Mesenchymal stem cell (in vitro differentiated cells and primary cell): Measurements from ENCODE around the gene EGR4.

Source experiments
- DNase-seq: peaks from one replicate; pipeline ENCODE4 v3.0.0-alpha.2; 2013
- H2AFZ ChIP-seq: one replicate; pipeline ENCODE4 v1.6.1; 2013; ENCODE audit warnings: low read depth, mild to moderate bottlenecking, control low read depth, inconsistent platforms, low read length, moderate library complexity
- H2AK5ac ChIP-seq: 2 replicates; pipeline ENCODE4 v1.6.1; 2013; ENCODE audit warnings: low read length, moderate library complexity, mild to moderate bottlenecking, inconsistent platforms; ENCODE audit not compliant: severe bottlenecking
- H2BK120ac ChIP-seq: one replicate; pipeline ENCODE4 v1.6.1; 2013; ENCODE audit warnings: low read depth, mild to moderate bottlenecking, inconsistent platforms, low read length, moderate library complexity
- H2BK12ac ChIP-seq, 2 experiments: one replicate each; pipeline ENCODE4 v1.6.1; 2013; ENCODE audit warnings: inconsistent platforms in 2 of 2, low read length in 2 of 2, mild to moderate bottlenecking in 2 of 2, moderate library complexity in 2 of 2, control low read depth in 1 of 2
- H2BK15ac ChIP-seq: one replicate; pipeline ENCODE4 v1.6.1; 2013; ENCODE audit warnings: mild to moderate bottlenecking, low read depth, inconsistent platforms; ENCODE audit not compliant: poor library complexity, severe bottlenecking
- H2BK5ac ChIP-seq: 2 replicates; pipeline ENCODE4 v1.6.1; 2013; ENCODE audit warnings: low read depth, mild to moderate bottlenecking, low read length, control low read depth, inconsistent platforms; ENCODE audit not compliant: poor library complexity, severe bottlenecking
- H3K14ac ChIP-seq, 2 experiments: one replicate each; pipeline ENCODE4 v1.6.1; 2013; ENCODE audit warnings: inconsistent platforms in 2 of 2, low read length in 2 of 2, control low read depth in 1 of 2, mild to moderate bottlenecking in 1 of 2, moderate library complexity in 1 of 2
- H3K18ac ChIP-seq, 2 experiments: one replicate each; pipeline ENCODE4 v1.6.1; 2013; ENCODE audit warnings: inconsistent platforms in 2 of 2, low read length in 2 of 2, control low read depth in 1 of 2, low read depth in 1 of 2, mild to moderate bottlenecking in 1 of 2
- H3K23ac ChIP-seq, 2 experiments: one replicate each; pipeline ENCODE4 v1.6.1; 2013; ENCODE audit warnings: inconsistent platforms in 2 of 2, low read length in 2 of 2, mild to moderate bottlenecking in 2 of 2, moderate library complexity in 2 of 2, control low read depth in 1 of 2
- H3K27ac ChIP-seq: 2 replicates; pipeline ENCODE4 v1.5.1; 2013; ENCODE audit warnings: mild to moderate bottlenecking, moderate library complexity, low read length, control low read depth, inconsistent platforms; ENCODE audit not compliant: poor library complexity, severe bottlenecking
- H3K27me3 ChIP-seq, 2 experiments: 2 replicates each; pipeline versions ENCODE4 v1.6.1 to v1.7.0; 2013; ENCODE audit warnings: low read length in 2 of 2, mild to moderate bottlenecking in 2 of 2, moderate library complexity in 2 of 2, control low read depth in 1 of 2, inconsistent platforms in 1 of 2; ENCODE audit not compliant: control insufficient read depth in 1 of 2, insufficient read depth in 1 of 2
- H3K36me3 ChIP-seq, 2 experiments: 2 replicates each; pipeline versions ENCODE4 v1.6.1 to v1.7.0; 2013; ENCODE audit warnings: low read length in 2 of 2, control low read depth in 1 of 2, inconsistent platforms in 1 of 2, low read depth in 1 of 2, mild to moderate bottlenecking in 1 of 2; ENCODE audit not compliant: insufficient read depth in 2 of 2, control insufficient read depth in 1 of 2
- H3K4ac ChIP-seq, 2 experiments: one replicate each; pipeline ENCODE4 v1.6.1; 2013; ENCODE audit warnings: inconsistent platforms in 2 of 2, low read length in 2 of 2, mild to moderate bottlenecking in 2 of 2, moderate library complexity in 2 of 2, control low read depth in 1 of 2, low read depth in 1 of 2
- H3K4me1 ChIP-seq: 2 replicates; pipeline ENCODE4 v1.6.1; 2013; ENCODE audit warnings: low read depth, low read length, control low read depth; ENCODE audit not compliant: control insufficient read depth, insufficient read depth
- H3K4me2 ChIP-seq: 2 replicates; pipeline ENCODE4 v1.6.1; 2013; ENCODE audit warnings: low read length, mild to moderate bottlenecking, inconsistent platforms; ENCODE audit not compliant: poor library complexity, severe bottlenecking
- H3K4me3 ChIP-seq, 2 experiments: 2 replicates each; pipeline versions ENCODE4 v1.5.1 to v1.7.0; 2013; ENCODE audit warnings: low read length in 2 of 2, mild to moderate bottlenecking in 2 of 2, control low read depth in 1 of 2, low read depth in 1 of 2; ENCODE audit not compliant: insufficient read depth in 1 of 2
- H3K79me1 ChIP-seq: replicated peaks from 2 replicates; pipeline ENCODE4 v1.6.1; 2013; ENCODE audit warnings: mild to moderate bottlenecking, control low read depth, low read length, inconsistent platforms; ENCODE audit not compliant: poor library complexity, severe bottlenecking
- H3K9ac ChIP-seq: 2 replicates; pipeline ENCODE4 v1.7.0; 2013; ENCODE audit warnings: mild to moderate bottlenecking, low read length, moderate library complexity
- H3K9me3 ChIP-seq: 2 replicates; pipeline ENCODE4 v1.7.0; 2013; ENCODE audit warnings: mild to moderate bottlenecking, low read length; ENCODE audit not compliant: control insufficient read depth
- H4K8ac ChIP-seq: one replicate; pipeline ENCODE4 v1.6.1; 2013; ENCODE audit warnings: inconsistent platforms, mild to moderate bottlenecking, low read length, moderate library complexity
- H4K91ac ChIP-seq: one replicate; pipeline ENCODE4 v1.6.1; 2013; ENCODE audit warnings: mild to moderate bottlenecking, low read length, inconsistent platforms
- WGBS: methylation state at CpG from one replicate; pipeline ENCODE4 v1.1.7; 2013; ENCODE audit warnings: mixed read lengths; 5-methylcytosine and 5-hydroxymethylcytosine counted together

EGR4 gene

GRCh38 chr2:73259704-73260337, 33.5 kb downstream of the EGR4 start:
- H3K4me3 ChIP-seq = no peak overlapping the region
- no peaks in the 10 kb centered on the region for H3K79me1 ChIP-seq
- no peak overlapping the region for H3K14ac ChIP-seq
- no peak overlapping the region for H4K8ac ChIP-seq
- H3K4me1 ChIP-seq = peaks cover 4% of the 10 kb centered on the region
- no peak overlapping the region for H2AK5ac ChIP-seq
- peaks cover 6 to 46% of the 10 kb centered on the region in 2 experiments for H3K36me3 ChIP-seq
- no peak overlapping the region for H2BK120ac ChIP-seq
- H3K9me3 ChIP-seq = no peaks in the 10 kb centered on the region
- DNase-seq = no peak
- no peak overlapping the region for H2BK12ac ChIP-seq
- no peak overlapping the region for H3K9ac ChIP-seq
- peaks cover 3 to 5% of the 10 kb centered on the region in 2 experiments for H3K27me3 ChIP-seq
- H3K27ac ChIP-seq = no peak overlapping the region
- H3K4me2 ChIP-seq = no peak overlapping the region
- H4K91ac ChIP-seq = no peak overlapping the region
- 96% methylated on average over 4 of the region's 4 CpGs for WGBS
- no peak overlapping the region for H2BK5ac ChIP-seq
- H2BK15ac ChIP-seq = no peak overlapping the region
- H3K4ac ChIP-seq = no peak overlapping the region
- no peak overlapping the region for H3K18ac ChIP-seq
- no peak overlapping the region for H2AFZ ChIP-seq
- H3K23ac ChIP-seq = no peak overlapping the region

GRCh38 chr2:73259276-73259675, 34.1 kb downstream of the EGR4 start:
- H3K18ac ChIP-seq = no peak overlapping the region
- H2AK5ac ChIP-seq = no peak overlapping the region
- H2BK15ac ChIP-seq = no peak overlapping the region
- H4K91ac ChIP-seq = no peak overlapping the region
- peaks cover 3 to 5% of the 10 kb centered on the region in 2 experiments for H3K27me3 ChIP-seq
- no peak overlapping the region for H3K4ac ChIP-seq
- no peak overlapping the region for H2BK120ac ChIP-seq
- WGBS = 89% methylated on average over 8 of the region's 8 CpGs
- peak overlapping the region in 1 of 2 experiments; percentile 5 for H3K23ac ChIP-seq
- H3K79me1 ChIP-seq = no peaks in the 10 kb centered on the region
- H2AFZ ChIP-seq = no peak overlapping the region
- peaks cover 4% of the 10 kb centered on the region for H3K4me1 ChIP-seq
- DNase-seq = no peak
- H4K8ac ChIP-seq = no peak overlapping the region
- H3K36me3 ChIP-seq = peaks cover 12 to 51% of the 10 kb centered on the region in 2 experiments
- no peak overlapping the region for H3K4me3 ChIP-seq
- H3K27ac ChIP-seq = no peak overlapping the region
- H2BK5ac ChIP-seq = no peak overlapping the region
- no peaks in the 10 kb centered on the region for H3K9me3 ChIP-seq
- H3K9ac ChIP-seq = no peak overlapping the region
- no peak overlapping the region for H3K14ac ChIP-seq
- no peak overlapping the region for H2BK12ac ChIP-seq
- H3K4me2 ChIP-seq = no peak overlapping the region

DNA sequence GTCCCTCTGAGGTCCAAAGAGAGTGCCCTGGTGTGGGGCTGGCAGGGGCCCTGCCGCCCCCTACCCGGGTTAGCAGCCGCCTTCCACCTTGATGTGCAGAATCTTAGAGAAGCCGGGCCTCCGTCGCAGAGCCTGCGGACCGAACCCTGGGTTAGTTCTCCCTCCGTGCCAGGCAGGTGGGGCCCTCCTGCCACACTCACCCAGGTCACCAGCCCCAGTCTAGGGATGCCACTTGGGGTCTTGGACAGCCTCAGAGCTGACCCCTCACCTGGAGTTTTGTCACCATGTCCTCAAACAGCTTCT, 34.5 kb downstream of the EGR4 start:
- Histone ChIP-seq H2BK15ac (no peak overlapping the region), H3K36me3 (peaks cover 16 to 51% of the 10 kb centered on the region in 2 experiments), H2AK5ac (no peak overlapping the region), H3K79me1 (no peaks in the 10 kb centered on the region), H3K14ac (no peak overlapping the region), H3K9ac (no peak overlapping the region), H3K4me1 (peaks cover 4% of the 10 kb centered on the region), H4K91ac (no peak overlapping the region), H2BK120ac (no peak overlapping the region), H3K4ac (no peak overlapping the region), H4K8ac (no peak overlapping the region), H2BK5ac (no peak overlapping the region), H3K18ac (no peak overlapping the region), H3K4me2 (no peak overlapping the region), H2BK12ac (no peak overlapping the region), H3K4me3 (no peak overlapping the region), H3K23ac (peak overlapping the region in 1 of 2 experiments; percentile 5), H3K27me3 (peaks cover 3 to 5% of the 10 kb centered on the region in 2 experiments), H3K27ac (no peak overlapping the region), H3K9me3 (no peaks in the 10 kb centered on the region), H2AFZ (no peak overlapping the region)
- 95% methylated on average over 9 of the region's 9 CpGs for WGBS
- no peak for DNase-seq

DNA sequence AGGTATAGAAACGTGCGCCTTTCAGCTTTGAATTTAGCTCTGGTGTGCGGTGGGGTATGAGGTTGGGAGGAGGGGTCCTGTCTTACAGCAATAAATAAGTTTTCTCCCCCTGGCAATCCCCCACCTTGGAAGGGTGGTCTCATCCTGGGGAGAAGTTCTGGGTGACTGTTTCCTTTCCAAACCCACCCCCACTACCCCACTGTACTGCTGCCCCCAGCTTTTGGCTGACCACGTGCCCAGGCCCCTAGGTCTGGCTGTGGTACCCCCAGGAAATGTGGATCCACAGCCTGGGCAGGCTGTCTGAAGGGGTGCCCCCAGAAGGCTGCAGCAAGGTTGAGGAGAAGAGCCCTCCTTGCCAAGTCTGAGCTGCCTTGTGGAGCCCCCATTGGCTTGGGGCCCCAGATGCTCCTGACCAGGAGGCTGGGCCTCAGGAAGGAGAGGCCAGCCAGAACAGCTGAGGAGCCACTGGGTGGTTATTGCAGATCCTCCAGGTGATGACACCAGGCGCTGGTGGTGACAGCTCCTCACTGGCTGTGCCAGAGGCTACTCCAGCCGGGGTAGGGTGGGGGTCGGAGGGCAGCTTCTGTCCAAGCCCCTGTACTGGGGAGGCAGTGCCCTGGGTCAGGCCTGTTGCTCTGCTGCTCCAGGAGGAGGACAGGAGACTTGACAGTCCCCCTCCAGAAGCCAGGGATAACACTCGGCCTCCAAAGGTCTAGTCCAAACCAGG, 35.0 kb downstream of the EGR4 start:
- Histone ChIP-seq H3K4me3 (no peak overlapping the region), H2AK5ac (no peak overlapping the region), H3K9me3 (no peaks in the 10 kb centered on the region), H2BK5ac (no peak overlapping the region), H3K27ac (no peak overlapping the region), H3K79me1 (no peaks in the 10 kb centered on the region), H3K4ac (no peak overlapping the region), H4K91ac (no peak overlapping the region), H3K4me2 (no peak overlapping the region), H2BK15ac (no peak overlapping the region), H2BK120ac (no peak overlapping the region), H3K14ac (no peak overlapping the region), H3K23ac (no peak overlapping the region), H2AFZ (no peak overlapping the region), H3K4me1 (peaks cover 4% of the 10 kb centered on the region), H3K9ac (no peak overlapping the region), H3K27me3 (peaks cover 3 to 5% of the 10 kb centered on the region in 2 experiments), H4K8ac (no peak overlapping the region), H3K36me3 (peaks cover 21 to 50% of the 10 kb centered on the region in 2 experiments), H2BK12ac (no peak overlapping the region), H3K18ac (no peak overlapping the region)
- DNase-seq = no peak
- 96% methylated on average over 6 of the region's 8 CpGs for WGBS
